Fibroblast of lung (primary cell): ENCODE data around the gene OR4D10.

Experiments used
- CTCF ChIP-seq, 2 donors: IDR thresholded peaks in 1 of 2; conservative IDR thresholded peaks in 1 of 2; 1 replicate in 1 of 2; 2 replicates in 1 of 2; pipeline ENCODE4 v1.5.1; 2011 to 2012; ENCODE audit warnings: low read length in 2 of 2, control low read depth in 1 of 2, inconsistent platforms in 1 of 2, low read depth in 1 of 2, mild to moderate bottlenecking in 1 of 2
- EZH2 ChIP-seq: IDR thresholded peaks from 2 replicates; pipeline ENCODE4 v1.5.1; 2012; ENCODE audit warnings: low read length, control low read depth, mild to moderate bottlenecking; ENCODE audit errors: missing control alignments

DNA sequence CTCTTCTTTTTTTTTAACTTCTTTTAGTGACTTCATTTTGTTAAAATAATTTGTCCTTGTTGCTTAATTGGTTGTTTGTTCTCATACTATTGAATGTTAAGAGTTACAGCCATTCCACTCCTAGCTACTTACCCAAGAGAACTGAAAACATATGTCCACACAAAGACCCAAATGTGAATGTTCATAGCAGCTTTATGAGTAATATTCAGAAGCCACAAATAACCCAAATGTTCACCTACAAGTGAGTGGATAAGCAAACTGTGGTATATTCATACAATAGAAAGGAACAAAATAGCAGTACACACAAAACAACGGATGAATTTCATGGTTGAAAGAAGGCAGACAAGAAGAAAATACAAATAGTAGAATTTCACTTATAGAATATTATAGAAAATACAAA, 28.8 kb downstream of the OR4D10 start:
- TF ChIP-seq CTCF (conservative IDR thresholded peaks at IDR 0.05 in 1 of 2, IDR thresholded peaks at IDR 0.05 in 1 of 2; ENCODE audit: low read depth in 1 of 2, low read length in 2 of 2) (no peak), EZH2 (no peak)
